Stomach (tissue), 9 donors: Measurements from ENCODE around the gene SYNPO. TPM values are rescaled to one million over a fixed set of nuclear protein-coding genes. Genes with fewer than 3 reads are reported as not detected.

Experiments used
- DNase-seq, 2 donors: peaks; one replicate each; pipeline versions ENCODE4 v3.0.0 to v3.0.0-alpha.2; 2013 to 2019
- H3K27ac ChIP-seq, 5 donors: fragments of 200-600 bp in 4 of 5; sonication (generic) in 4 of 5; one replicate each; pipeline ENCODE4 v1.5.1; 2013 to 2019; ENCODE audit warnings: mild to moderate bottlenecking in 1 of 5, moderate library complexity in 1 of 5
- H3K27me3 ChIP-seq, 3 donors: fragments of 200-600 bp; sonication (generic); one replicate each; pipeline ENCODE4 v1.5.1; 2017 to 2019; ENCODE audit warnings: mixed run types in 1 of 3
- H3K36me3 ChIP-seq, 4 donors: fragments of 200-600 bp; sonication (generic); 1 replicate in 3 of 4; 2 replicates in 1 of 4; pipeline ENCODE4 v1.5.1; 2016 to 2019
- H3K4me1 ChIP-seq, 4 donors: fragments of 200-600 bp; sonication (generic); one replicate each; pipeline ENCODE4 v1.5.1; 2016 to 2019
- H3K4me3 ChIP-seq, 4 donors: fragments of 200-600 bp; sonication (generic) in 3 of 4; one replicate each; pipeline ENCODE4 v1.5.1; 2016 to 2019; ENCODE audit warnings: mild to moderate bottlenecking in 1 of 4
- H3K9me3 ChIP-seq, 4 donors: fragments of 200-600 bp; sonication (generic); one replicate each; pipeline ENCODE4 v1.5.1; 2016 to 2019
- EP300 ChIP-seq: sonication (generic); formaldehyde crosslinking; IDR thresholded peaks from one replicate; pipeline ENCODE4 v1.6.1; 2017; ENCODE audit warnings: antibody characterized with exemption
- POLR2A ChIP-seq, 4 donors: fragments of 450-650 bp; IDR thresholded peaks; one replicate each; pipeline ENCODE4 v1.6.1; 2016; ENCODE audit warnings: antibody characterized with exemption in 4 of 4, control low read depth in 2 of 4, mild to moderate bottlenecking in 1 of 4, moderate library complexity in 1 of 4
- POLR2AphosphoS5 ChIP-seq, 3 donors: sonication (generic); formaldehyde crosslinking; IDR thresholded peaks; one replicate each; pipeline ENCODE4 v1.6.1; 2016; ENCODE audit warnings: antibody characterized with exemption in 3 of 3
- WGBS, 5 donors: extraction: QIAGEN DNeasy Blood & Tissue Kit in 3 of 5; methylation state at CpG; one replicate each; pipeline versions ENCODE4 v1.1.5 to v1.1.7; 2013 to 2018; 5-methylcytosine and 5-hydroxymethylcytosine counted together
- intact Hi-C: fragments of 100-400 bp; cut with DNase I; formaldehyde crosslinking; loops from one replicate; pipeline ENCODE4 v1.15.1; 2023; ENCODE audit warnings: low total_unique reads
- polyA plus RNA-seq, 3 donors: library from polyadenylated mRNA; stranded (reverse); fragments of 200-250 nt; gene quantifications; one replicate each; pipeline ENCODE4 v1.2.3, GENCODE V29; 2013
- total RNA-seq, 5 donors: library from RNA; depleted of rRNA; stranded (reverse); fragments of >200 nt; gene quantifications; one replicate each; pipeline versions ENCODE4 v1.1.0 to v1.2.3, GENCODE V29; 2014 to 2016
- TF ChIP-seq, protein P1 (sequence below), 7 experiments: fragments of 450-650 bp in 4 of 7; fragments of 200-600 bp in 3 of 7; sonication (generic) in 3 of 7; IDR thresholded peaks; one replicate each; pipeline ENCODE4 v1.5.1; 2016 to 2019; ENCODE audit warnings: antibody characterized with exemption in 7 of 7, control low read depth in 2 of 7, mild to moderate bottlenecking in 1 of 7
- donor health status: healthy with polysubstance abuse.
- donor health status: Bipolar disorder and iron deficiency.
- donor health status: healthy.

The SYNPO gene
- total and polyA plus RNA-seq, 8 donors = 3.7 to 52.7 (median 21.7) TPM

DNA sequence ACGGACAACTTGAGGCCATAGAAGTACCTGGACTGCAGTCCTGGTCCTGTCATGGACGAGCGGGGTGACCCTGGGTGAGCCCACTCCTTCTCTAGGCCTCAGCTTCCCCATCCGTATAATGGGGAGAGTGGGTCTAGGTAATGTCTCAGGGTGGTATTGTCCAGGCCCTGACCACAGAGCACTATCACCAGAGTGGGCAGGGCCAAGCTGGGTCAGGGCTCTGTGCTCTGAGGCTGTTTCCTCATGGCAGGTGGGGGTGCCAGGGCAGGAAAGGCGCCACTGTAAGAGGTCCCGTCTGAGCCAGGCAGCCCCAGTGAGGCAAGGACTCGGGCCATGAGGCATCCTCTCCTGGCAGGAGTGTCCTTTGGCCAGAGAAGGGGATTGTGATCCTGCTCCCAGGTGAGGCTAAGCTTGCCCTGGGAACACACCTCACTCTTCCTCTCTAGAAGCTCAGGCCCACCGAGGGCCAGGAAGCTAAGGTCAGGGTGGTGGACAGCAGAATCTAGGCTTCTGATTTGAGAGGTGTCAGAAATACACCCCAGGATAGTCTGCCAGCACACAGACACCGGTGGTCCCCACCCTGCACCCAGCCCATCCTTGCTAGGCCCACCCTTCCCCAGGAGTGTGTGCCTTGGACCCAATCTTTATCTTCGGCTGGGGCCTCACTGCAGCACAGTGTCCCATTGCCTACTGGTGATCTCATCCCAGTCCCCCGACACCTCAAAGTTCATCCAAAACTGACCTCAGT, 19.1 kb downstream of the SYNPO start:
- H3K27ac ChIP-seq = peak overlapping the region in 2 of 5 donors; percentile 48 to 81
- DNase-seq = peak; percentile 6 to 20
- H3K4me3 ChIP-seq = no peak overlapping the region
- no peak for TF ChIP-seq POLR2AphosphoS5 (IDR thresholded peaks at IDR 0.05)
- TF ChIP-seq POLR2A (IDR thresholded peaks at IDR 0.05) = no peak
- no peak for TF ChIP-seq EP300
- TF ChIP-seq, protein P1, sequence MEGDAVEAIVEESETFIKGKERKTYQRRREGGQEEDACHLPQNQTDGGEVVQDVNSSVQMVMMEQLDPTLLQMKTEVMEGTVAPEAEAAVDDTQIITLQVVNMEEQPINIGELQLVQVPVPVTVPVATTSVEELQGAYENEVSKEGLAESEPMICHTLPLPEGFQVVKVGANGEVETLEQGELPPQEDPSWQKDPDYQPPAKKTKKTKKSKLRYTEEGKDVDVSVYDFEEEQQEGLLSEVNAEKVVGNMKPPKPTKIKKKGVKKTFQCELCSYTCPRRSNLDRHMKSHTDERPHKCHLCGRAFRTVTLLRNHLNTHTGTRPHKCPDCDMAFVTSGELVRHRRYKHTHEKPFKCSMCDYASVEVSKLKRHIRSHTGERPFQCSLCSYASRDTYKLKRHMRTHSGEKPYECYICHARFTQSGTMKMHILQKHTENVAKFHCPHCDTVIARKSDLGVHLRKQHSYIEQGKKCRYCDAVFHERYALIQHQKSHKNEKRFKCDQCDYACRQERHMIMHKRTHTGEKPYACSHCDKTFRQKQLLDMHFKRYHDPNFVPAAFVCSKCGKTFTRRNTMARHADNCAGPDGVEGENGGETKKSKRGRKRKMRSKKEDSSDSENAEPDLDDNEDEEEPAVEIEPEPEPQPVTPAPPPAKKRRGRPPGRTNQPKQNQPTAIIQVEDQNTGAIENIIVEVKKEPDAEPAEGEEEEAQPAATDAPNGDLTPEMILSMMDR (IDR thresholded peaks at IDR 0.05) = no peak
- WGBS, 5 donors = 79 to 85% (median 83%) methylated on average over 11 of the region's 11 CpGs
- no peaks in the 10 kb centered on the region for H3K9me3 ChIP-seq
- H3K27me3 ChIP-seq = no peaks in the 10 kb centered on the region
- H3K36me3 ChIP-seq = no peaks in the 10 kb centered on the region
- peaks cover 10 to 45% (median 30%) of the 10 kb centered on the region in 4 donors for H3K4me1 ChIP-seq
- intact Hi-C loops = loop anchor here (5.0 kb wide), 1 partner anchor 102 kb away; no protein-coding TSS in a partner anchor

DNA sequence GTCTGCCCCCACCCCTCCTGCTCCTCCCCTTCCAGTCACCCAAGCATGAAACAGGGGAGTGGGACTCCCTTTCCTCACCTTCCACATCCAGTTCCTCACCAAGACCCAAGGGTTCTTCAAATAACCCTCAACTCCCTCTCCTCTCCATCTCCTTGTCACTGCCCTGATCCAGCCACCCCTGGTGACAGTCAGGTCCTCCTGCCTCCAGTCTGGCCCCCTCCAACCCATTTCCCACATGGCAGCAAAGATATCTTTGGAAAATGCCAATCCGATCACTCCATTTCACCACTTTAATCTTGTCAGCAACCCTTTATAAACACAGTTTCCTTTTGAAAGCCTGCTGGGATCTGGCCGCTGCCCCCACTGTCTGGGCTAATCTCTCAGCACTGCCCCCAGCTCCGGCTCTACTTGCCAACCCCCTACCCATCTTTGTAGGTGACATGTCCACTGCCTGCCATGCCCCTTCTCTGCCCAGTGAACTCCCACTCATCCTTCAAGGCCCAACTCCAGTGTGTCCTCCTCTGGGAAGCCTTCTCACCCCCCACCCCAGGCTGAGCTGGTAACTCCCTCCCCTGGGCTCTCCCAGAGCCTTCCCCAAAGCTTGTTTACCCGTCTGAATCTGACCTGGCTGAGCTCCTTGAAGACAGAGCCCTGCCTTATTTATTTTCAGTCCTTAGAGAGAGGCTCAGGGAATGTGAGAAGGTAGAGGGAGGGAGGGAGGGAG, 19.8 kb downstream of the SYNPO start:
- DNase-seq = peak; percentile 20 to 23
- Histone ChIP-seq H3K27me3 (no peaks in the 10 kb centered on the region), H3K9me3 (no peaks in the 10 kb centered on the region), H3K36me3 (no peaks in the 10 kb centered on the region), H3K27ac (peak overlapping the region in 2 of 5 donors; percentile 48 to 49), H3K4me3 (no peak overlapping the region), H3K4me1 (peaks cover 10 to 45% (median 30%) of the 10 kb centered on the region in 4 donors)
- WGBS, 5 donors = 43 to 54% (median 44%) methylated on average over 4 of the region's 4 CpGs
- intact Hi-C loops = no loop called here
- TF ChIP-seq, protein P1 (IDR thresholded peaks at IDR 0.05) = no peak
- no peak for TF ChIP-seq EP300
- no peak for TF ChIP-seq POLR2AphosphoS5 (IDR thresholded peaks at IDR 0.05)
- TF ChIP-seq POLR2A (IDR thresholded peaks at IDR 0.05) = no peak

DNA sequence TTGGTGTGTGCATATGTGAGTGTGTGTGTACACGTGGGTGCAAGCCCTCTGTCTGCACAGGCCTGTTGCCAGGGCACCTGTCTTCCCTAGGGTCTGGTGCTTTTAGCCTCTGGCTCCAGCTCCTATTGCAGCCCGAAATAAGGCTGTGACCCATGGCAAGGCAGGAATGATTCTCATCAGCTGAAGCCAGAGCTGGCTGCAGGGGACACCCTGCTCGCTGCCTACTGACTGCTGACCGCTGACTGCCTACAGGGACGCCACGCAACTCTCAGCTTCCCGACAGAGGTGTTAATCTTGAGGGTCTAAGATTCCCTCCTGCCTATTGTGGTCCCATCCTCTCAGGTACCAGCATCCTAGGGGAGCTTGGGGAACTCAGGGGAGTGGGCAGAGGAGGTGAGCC, 20.6 kb downstream of the SYNPO start, which contains the start of gene MYOZ3:
TSS of gene MYOZ3 (plus strand) at position 166 of the 400 bp plus-strand sequence. CDS start 1,691 bp downstream, outside the sequence.
- no peaks in the 10 kb centered on the region for H3K27me3 ChIP-seq
- intact Hi-C loops = no loop called here
- WGBS, 5 donors = 51 to 73% (median 63%) methylated on average over 4 to 7 of the region's 7 CpGs
- H3K27ac ChIP-seq = peak within 1 kb of the TSS in 2 of 5 donors; percentile 48 to 49
- no peaks in the 10 kb centered on the region for H3K9me3 ChIP-seq
- peaks cover 10 to 38% (median 25%) of the 10 kb centered on the region in 4 donors for H3K4me1 ChIP-seq
- no peak within 1 kb of the TSS for H3K4me3 ChIP-seq
- DNase-seq = peak in 1 of 2 donors; percentile 7
- no peaks in the 10 kb centered on the region for H3K36me3 ChIP-seq
- TF ChIP-seq EP300 (no peak), POLR2AphosphoS5 (IDR thresholded peaks at IDR 0.05) (no peak), POLR2A (IDR thresholded peaks at IDR 0.05) (no peak)
- TF ChIP-seq, protein P1 (IDR thresholded peaks at IDR 0.05) = no peak

DNA sequence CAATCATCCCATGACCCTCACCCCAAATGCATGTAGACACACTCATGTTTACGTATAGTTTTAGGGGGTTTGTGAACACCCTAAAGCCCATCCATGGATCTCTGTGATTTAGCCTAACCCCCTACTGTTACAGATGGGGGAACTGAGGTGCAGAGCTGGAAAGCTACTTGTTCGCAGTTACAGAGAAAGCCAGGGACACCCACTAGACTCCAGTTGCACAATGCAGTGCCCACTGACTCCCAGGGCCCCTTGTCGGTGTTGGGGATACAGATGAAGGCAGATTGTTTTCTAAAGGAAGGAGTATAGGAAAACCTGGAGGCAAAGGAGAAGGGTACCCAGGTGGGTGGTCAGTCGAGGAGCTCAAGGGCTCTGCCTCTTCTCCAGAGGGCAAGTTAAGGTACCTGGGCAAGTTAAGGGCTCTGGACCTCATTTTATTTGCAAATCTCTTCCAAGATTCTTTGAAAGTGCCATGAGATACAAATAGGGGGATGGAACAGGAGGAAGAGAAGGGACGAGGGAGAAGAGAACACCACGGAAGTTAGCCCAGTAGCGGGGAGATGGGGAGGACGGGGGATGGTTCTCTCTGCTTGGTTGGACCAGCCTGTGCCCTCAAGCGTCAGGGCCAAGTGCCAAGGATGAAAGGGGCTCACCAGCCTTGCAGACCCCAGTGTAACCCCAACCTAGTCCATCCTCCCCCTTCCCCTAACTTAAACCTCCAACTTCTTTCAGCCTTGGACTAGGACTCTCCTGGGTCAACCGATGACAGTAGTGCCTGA, 21.5 kb downstream of the SYNPO start:
- peaks cover 6 to 31% (median 17%) of the 10 kb centered on the region in 4 donors for H3K4me1 ChIP-seq
- no peaks in the 10 kb centered on the region for H3K27me3 ChIP-seq
- TF ChIP-seq POLR2A (IDR thresholded peaks at IDR 0.05) = no peak
- no peak for TF ChIP-seq POLR2AphosphoS5 (IDR thresholded peaks at IDR 0.05)
- TF ChIP-seq, protein P1 (IDR thresholded peaks at IDR 0.05) = no peak
- TF ChIP-seq EP300 = no peak
- no peak for DNase-seq
- H3K4me3 ChIP-seq = no peak overlapping the region
- intact Hi-C loops = no loop called here
- H3K9me3 ChIP-seq = no peaks in the 10 kb centered on the region
- no peak overlapping the region for H3K27ac ChIP-seq
- 83 to 90% (median 85%) methylated on average over 10 of the region's 10 CpGs for WGBS, 5 donors
- H3K36me3 ChIP-seq = no peaks in the 10 kb centered on the region
